HFFc6 (cell line): ENCODE measurements around the gene SPATA16. TPM values are rescaled to one million over a fixed set of nuclear protein-coding genes. Genes with fewer than 3 reads are reported as not detected.

Experiments used
- DNase-seq: peaks from one replicate; pipeline ENCODE4 v3.0.0-alpha.2; 2018
- H3K27ac Mint-ChIP-seq: 2 replicates; pipeline ENCODE4 v1.8.0; 2020; ENCODE audit warnings: mild to moderate bottlenecking, mixed read lengths
- H3K27me3 Mint-ChIP-seq: 2 replicates; pipeline ENCODE4 v1.8.0; 2021; ENCODE audit warnings: mild to moderate bottlenecking, moderate library complexity, mixed read lengths; ENCODE audit not compliant: insufficient read depth
- H3K36me3 Mint-ChIP-seq: 2 replicates; pipeline ENCODE4 v1.8.0; 2021; ENCODE audit warnings: low read depth, mixed read lengths
- H3K4me1 Mint-ChIP-seq: 2 replicates; pipeline ENCODE4 v1.8.0; 2020; ENCODE audit warnings: low read depth, mixed read lengths
- H3K4me3 Mint-ChIP-seq: 2 replicates; pipeline ENCODE4 v1.8.0; 2020; ENCODE audit warnings: mild to moderate bottlenecking, moderate library complexity, mixed read lengths
- H3K9me3 Mint-ChIP-seq: 2 replicates; pipeline ENCODE4 v1.8.0; 2020; ENCODE audit warnings: mild to moderate bottlenecking, mixed read lengths
- total RNA-seq, 6 experiments: library from RNA; stranded (reverse); fragmentation: NEBNext Ultra II Directional; extraction: Animal tissue kit (Norgen Biotek cat#: 25700); gene quantifications; 2 replicates in 1 of 6; 3 replicates in 5 of 6; pipeline ENCODE4 v1.2.3, GENCODE V29; 2021
- TF ChIP-seq, protein P1 (sequence below): fragments of 200-600 bp; sonication (generic); IDR thresholded peaks from 2 replicates; pipeline ENCODE4 v1.5.0; 2021; ENCODE audit warnings: antibody characterized with exemption, mild to moderate bottlenecking

SPATA16 gene
- total RNA-seq, 6 experiments from 2014 or later = not detected

DNA sequence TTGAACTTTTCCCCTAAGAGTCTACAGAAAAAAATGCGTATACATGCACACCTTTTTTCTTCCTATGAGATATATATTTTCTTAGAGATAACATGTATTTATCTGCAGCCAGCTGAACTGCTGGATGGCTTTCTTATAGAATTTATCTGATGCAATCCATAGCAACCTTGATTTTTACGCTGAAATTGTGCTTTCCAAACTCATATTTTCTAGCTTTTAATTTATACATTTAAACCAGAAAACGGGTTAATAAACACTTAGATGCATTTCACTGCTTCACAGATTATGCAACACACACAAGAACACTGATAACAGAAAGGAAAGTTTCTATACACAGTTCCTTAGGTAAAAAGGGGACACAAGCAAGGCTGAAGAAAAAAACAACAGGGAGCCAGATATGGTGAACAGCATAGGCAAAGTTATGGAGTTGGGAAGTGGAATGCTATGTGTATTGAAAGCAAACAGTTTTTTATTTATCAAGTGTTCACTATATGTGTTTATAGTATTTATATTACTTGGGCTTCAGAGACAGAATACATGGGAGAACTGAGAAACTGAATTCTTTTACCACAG, 149.5 kb downstream of the SPATA16 start:
- H3K27me3 Mint-ChIP-seq = no peaks in the 10 kb centered on the region; the same call in 1 of the 2 replicates

DNA sequence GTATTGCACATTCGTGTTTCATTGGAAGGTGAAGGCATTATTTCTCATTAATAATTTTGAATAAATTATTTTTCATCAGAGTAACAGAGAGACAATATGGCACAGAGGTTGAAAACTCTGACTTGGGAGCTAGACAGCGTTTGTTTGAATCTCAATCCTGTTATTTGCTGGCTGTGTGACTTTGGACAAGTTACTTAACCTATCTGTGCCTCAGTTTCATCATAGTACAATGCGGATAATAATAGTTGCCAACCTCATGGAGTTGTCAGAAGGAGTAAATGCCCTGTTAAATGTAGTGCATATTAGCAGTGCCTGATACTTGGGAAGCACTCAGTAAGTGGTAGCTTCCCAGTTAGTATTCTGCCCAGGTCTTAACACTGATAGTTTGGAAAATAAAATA, 151.7 kb downstream of the SPATA16 start:
- Mint-ChIP-seq H3K27ac (no peak overlapping the region), H3K4me1 (no peaks in the 10 kb centered on the region), H3K27me3 (no peaks in the 10 kb centered on the region), H3K36me3 (no peaks in the 10 kb centered on the region), H3K9me3 (no peaks in the 10 kb centered on the region), H3K4me3 (no peak overlapping the region)
- no peak for DNase-seq
- TF ChIP-seq, protein P1, sequence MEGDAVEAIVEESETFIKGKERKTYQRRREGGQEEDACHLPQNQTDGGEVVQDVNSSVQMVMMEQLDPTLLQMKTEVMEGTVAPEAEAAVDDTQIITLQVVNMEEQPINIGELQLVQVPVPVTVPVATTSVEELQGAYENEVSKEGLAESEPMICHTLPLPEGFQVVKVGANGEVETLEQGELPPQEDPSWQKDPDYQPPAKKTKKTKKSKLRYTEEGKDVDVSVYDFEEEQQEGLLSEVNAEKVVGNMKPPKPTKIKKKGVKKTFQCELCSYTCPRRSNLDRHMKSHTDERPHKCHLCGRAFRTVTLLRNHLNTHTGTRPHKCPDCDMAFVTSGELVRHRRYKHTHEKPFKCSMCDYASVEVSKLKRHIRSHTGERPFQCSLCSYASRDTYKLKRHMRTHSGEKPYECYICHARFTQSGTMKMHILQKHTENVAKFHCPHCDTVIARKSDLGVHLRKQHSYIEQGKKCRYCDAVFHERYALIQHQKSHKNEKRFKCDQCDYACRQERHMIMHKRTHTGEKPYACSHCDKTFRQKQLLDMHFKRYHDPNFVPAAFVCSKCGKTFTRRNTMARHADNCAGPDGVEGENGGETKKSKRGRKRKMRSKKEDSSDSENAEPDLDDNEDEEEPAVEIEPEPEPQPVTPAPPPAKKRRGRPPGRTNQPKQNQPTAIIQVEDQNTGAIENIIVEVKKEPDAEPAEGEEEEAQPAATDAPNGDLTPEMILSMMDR = no peak

More for the DNA sequence above, 149.5 kb downstream of the SPATA16 start:
- no peaks in the 10 kb centered on the region for H3K4me1 Mint-ChIP-seq
- H3K36me3 Mint-ChIP-seq = no peaks in the 10 kb centered on the region
- DNase-seq = no peak
- TF ChIP-seq, protein P1 = no peak
- H3K27ac Mint-ChIP-seq = no peak overlapping the region
- no peaks in the 10 kb centered on the region for H3K9me3 Mint-ChIP-seq
- H3K4me3 Mint-ChIP-seq = no peak overlapping the region

DNA sequence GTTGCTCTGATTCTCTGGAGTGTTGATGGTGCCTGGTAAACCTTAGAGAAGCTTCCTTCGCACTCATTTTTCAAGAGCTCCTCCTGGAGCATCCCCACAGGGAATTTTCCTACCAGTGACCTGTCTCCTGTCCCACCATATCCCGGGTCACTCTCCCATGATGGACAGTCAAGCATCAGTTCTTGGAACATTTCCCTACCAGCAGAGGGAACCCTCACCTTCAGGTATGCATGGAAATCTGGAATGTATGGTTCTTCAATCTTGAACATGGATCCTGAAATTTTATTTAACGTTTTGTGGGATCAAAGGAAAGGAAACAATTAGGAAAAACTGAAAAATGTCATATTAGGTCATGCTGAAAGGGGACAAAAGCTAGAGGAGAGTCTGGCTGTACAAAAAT, 153.8 kb downstream of the SPATA16 start:
- H3K27me3 Mint-ChIP-seq = no peaks in the 10 kb centered on the region
- H3K36me3 Mint-ChIP-seq = no peaks in the 10 kb centered on the region
- no peak overlapping the region for H3K4me3 Mint-ChIP-seq
- no peaks in the 10 kb centered on the region for H3K4me1 Mint-ChIP-seq
- no peaks in the 10 kb centered on the region for H3K9me3 Mint-ChIP-seq
- TF ChIP-seq, protein P1 = peak; percentile 32; the same call in 1 of the 2 replicates
- no peak overlapping the region for H3K27ac Mint-ChIP-seq
- no peak for DNase-seq

DNA sequence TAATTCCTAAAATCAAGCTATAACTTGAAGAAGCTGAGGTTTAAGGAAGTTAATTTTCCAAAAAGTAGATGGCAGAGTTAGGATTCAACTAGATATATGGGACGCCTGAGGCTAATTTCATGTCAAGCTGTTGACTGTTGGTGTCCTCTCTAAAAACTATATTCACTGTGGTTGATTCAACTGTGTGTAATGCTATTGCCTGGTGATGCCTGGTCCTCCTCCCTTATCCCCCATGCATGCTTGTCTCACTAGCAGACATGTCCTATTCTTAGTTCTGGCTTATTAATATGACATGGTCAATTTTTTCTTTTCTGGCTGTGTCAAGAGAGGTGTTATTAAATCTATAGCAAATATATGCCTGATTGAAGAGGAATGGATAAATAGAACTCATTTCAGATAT, 156.1 kb downstream of the SPATA16 start:
- no peaks in the 10 kb centered on the region for H3K27me3 Mint-ChIP-seq
- no peak overlapping the region for H3K27ac Mint-ChIP-seq
- H3K36me3 Mint-ChIP-seq = no peaks in the 10 kb centered on the region
- TF ChIP-seq, protein P1 = no peak
- DNase-seq = no peak
- H3K9me3 Mint-ChIP-seq = no peaks in the 10 kb centered on the region
- H3K4me3 Mint-ChIP-seq = no peak overlapping the region
- peaks cover 6% of the 10 kb centered on the region; the same call in 1 of the 2 replicates for H3K4me1 Mint-ChIP-seq

DNA sequence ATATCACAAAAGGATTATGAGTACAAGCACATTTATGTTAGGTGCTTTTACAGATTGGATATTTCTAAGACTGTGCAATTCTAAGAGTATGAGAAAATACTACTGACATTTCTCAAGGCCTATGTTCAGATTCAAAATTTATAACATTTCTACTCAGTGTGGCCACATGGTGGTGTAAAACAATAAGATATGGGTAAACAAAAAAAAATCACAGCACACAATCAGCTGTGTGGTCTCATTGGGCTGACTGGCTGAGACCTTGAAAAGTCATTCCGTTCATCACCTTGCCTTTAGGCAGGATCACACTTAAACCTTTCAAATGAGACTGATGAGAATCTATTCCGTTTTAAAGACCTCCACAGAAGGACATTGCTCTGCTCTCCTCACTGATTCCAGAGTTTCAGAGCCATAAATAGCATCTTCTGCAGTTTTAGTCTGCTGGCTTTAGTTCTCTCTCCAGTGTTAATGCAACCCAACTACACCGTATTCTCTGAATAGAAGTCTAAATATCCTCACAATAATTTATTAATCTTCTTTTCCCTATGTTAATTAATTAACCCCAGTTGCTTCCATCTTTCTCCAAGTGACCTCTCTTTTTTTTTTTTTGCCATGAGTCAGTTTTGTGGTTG, 158.2 kb downstream of the SPATA16 start:
- Mint-ChIP-seq H3K36me3 (no peaks in the 10 kb centered on the region), H3K9me3 (no peaks in the 10 kb centered on the region), H3K4me1 (peaks cover 6% of the 10 kb centered on the region; the same call in 1 of the 2 replicates), H3K4me3 (no peak overlapping the region), H3K27me3 (no peaks in the 10 kb centered on the region), H3K27ac (no peak overlapping the region)
- DNase-seq = no peak
- TF ChIP-seq, protein P1 = peak; percentile 38
